IPS-18c (cell line): ENCODE data around the gene CDKL1.

Experiments
- H3K4me3 ChIP-seq: 2 replicates; pipeline ENCODE4 v1.7.0; 2013; ENCODE audit warnings: low read depth, mild to moderate bottlenecking, low read length, moderate library complexity; ENCODE audit not compliant: insufficient read depth
- H3K9me3 ChIP-seq: one replicate; pipeline ENCODE4 v1.6.1; 2013; ENCODE audit warnings: mild to moderate bottlenecking, low read length, moderate library complexity; ENCODE audit not compliant: control insufficient read depth, insufficient read depth

The CDKL1 gene

DNA sequence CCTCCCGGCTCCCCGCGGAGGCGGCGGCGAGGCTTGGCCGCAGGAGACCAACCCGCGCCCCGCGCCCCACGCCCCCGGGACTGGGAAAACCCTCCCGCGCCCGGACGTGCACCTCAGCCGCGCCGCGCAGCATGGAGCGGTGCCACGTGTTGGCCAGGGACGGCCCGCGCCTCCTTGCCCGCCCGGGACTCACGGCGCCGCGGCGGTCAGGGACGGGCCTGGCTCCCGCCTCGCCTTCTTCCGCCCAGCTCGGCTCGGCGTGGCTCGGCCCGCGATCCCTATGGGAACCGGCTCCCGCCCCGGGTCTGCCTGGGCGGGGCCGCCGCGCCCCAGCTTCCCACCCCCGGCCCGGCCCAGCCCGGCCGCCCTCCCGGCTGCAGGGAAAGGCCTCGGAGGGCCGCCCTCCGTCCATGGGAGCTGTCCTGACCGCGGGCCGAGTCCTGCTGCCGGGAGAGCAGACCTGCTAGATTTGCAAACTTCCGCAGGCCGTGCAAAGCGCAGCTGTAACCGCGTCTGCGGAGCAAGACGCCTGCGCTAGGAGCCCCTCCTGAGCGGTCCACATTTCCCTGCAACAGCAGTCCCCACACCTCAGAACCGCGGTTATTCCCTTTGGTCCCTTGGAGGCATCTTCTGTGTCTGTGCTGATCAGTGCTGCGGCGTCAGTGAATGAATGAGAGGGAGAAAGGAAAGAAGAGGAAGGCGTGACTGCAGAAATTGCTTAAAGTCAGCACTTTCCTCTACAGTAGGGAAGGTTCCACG, at the start of gene CDKL1:
Gene CDKL1 (minus strand): TSS at position 251 of the 759 bp plus-strand sequence. CDS start 1,013 bp downstream, outside the sequence.
- H3K9me3 ChIP-seq: no peaks in the 10 kb centered on the region
- peak within 1 kb of the TSS; percentile 56 for H3K4me3 ChIP-seq

DNA sequence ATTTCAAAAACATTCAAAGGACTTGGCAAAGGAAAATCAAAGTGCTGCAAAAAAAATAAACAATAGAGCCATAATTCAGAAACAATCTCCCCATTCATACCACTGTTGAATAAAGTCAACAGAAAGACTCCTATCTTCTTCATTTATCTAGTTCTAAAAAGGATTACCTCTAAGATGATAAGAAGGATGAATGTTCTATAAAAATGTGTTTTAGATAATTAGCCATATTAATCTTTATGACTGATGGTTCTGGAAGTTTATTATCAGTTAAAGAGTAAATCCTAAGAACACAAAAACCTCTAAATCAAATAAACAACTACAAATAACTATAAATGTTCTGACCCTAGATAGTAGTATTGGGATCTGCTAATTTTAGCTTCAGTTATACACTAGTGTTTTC, 37.8 kb upstream of the CDKL1 start:
- H3K4me3 ChIP-seq: no peak overlapping the region
- H3K9me3 ChIP-seq: no peaks in the 10 kb centered on the region

DNA sequence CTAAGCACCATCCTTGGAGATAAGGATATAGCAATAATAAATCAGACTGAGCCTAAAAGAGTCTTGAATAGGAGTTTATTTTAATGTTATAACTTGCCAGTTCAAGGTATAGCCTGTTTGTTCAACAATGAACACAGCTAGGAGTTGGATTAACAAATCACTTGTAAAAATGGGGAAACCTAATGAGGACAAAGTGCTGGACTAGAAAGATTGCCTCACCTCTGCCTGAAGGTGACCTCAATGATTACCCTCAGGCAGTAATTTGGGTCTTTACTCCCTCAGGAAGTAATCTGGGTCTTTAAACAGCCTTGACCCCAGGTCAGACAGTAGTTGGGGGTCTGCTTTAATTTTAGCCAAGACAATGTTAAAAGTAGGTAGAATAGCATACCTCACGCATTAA, 35.5 kb upstream of the CDKL1 start:
- Histone ChIP-seq H3K4me3 (no peak overlapping the region), H3K9me3 (no peaks in the 10 kb centered on the region)

DNA sequence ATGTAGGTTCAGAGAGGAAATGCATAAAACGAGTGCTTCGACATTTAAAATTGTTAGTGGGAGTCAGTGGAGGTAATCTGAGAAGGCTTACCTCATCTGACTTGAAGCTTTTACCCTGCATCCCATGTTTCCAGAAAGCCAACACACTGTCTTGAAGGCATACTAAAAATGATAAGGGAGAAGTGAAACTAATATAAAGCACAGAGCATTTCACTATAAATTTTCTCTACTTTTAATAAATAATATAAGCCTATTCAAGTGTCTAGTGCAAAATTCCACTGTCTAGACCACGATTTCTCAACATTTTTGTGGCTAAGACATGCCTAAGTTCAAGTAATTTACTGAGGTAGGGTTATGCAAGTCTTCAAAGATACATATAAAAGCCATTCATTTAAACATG, 29.1 kb upstream of the CDKL1 start:
- no peaks in the 10 kb centered on the region for H3K9me3 ChIP-seq
- H3K4me3 ChIP-seq: no peak overlapping the region

DNA sequence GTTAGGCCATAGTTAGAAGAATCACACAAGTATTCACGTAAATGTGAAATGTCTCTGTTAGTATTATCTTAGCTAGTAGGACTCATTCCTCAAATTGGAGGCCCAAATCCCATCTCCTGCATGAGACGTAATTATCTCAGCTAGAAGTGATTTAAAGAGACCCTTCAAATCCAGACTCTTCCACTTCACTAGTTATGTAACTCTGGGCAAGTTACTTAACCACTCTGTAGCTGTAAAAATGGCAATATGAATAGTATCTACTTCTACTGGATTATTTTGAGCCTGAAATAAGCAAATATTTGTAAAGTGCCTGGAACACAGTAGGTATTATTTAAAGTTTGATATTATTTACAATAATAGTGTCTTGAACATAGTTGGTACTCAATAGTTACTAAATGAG, 28.4 kb upstream of the CDKL1 start:
- no peaks in the 10 kb centered on the region for H3K9me3 ChIP-seq
- no peak overlapping the region for H3K4me3 ChIP-seq

DNA sequence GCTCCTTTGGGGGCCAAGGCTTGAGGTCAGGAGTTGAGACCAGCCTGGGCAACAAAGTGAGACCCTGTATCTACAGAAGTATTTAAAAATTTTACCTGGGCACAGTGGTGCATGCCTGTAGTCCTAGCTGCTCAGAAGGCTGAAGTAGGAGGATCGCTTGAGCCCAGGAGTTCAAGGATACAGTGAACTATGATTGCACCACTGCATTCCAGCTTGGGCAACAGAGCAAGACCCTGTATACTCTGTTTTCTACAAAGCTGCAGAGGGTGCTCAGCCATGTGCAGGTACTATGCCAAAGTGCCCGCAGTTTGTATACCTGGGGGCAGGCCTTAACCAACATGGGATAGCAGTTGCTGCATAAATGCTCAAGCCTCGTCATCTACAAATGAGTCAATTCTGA, 26.8 kb upstream of the CDKL1 start:
- Histone ChIP-seq H3K9me3 (no peaks in the 10 kb centered on the region), H3K4me3 (no peak overlapping the region)

DNA sequence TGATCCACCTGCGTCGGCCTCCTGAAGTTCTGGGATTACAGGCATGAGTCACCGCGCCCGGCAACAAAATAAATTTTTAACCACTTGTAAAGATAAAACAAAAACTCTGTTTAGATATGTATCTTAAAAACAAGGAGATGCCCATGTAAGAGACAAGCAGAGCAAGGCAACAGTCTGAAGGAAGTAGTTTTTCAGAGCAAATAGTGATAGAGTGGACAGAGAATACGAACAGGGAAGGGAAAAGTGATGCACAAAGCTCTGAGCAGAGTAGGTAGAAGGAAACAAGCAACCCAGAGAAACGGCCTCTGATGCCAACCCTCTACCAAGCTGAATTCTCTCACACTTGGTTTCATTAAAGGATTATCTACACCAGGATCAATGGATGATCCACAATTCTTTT, 24.8 kb upstream of the CDKL1 start:
- Histone ChIP-seq H3K4me3 (no peak overlapping the region), H3K9me3 (no peaks in the 10 kb centered on the region)

DNA sequence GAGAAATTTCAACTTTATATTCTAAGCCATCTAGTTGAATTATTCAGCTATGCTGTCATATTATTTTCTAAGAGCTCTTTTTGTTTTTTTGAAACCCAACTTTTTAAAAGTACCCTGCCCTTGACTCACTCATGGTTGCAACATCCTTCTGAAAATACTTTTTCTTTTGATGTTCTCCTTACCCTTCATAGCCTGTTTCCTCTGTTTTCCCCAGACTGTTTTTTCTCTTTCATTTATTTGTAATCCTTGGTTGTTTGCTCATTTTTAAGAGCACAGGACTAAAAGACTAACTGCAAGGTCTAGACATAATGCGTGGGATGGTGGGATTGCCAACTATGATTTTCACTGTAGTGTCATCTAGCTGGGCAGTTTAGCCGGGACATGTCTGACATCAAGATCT, 21.2 kb upstream of the CDKL1 start:
- no peaks in the 10 kb centered on the region for H3K9me3 ChIP-seq
- no peak overlapping the region for H3K4me3 ChIP-seq

DNA sequence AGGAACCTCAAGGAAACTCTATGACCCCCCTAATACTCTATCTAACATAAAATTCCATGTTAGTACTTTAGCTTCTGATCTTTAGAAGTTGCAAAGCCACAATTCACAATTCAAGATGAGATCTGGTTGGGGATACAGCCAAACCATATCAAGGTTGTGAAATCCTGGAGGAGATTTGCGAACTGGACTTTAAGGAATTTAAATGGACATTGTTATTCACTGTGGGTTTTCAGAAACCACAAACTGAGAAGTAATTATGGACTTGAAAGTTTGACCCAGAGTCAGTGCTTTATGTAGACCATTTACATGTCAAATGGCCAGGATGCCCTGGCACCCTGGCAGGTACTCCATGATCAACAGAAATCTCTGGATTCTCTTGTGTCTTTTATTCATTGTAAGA, 14.2 kb upstream of the CDKL1 start:
- Histone ChIP-seq H3K9me3 (peaks cover 2% of the 10 kb centered on the region), H3K4me3 (no peak overlapping the region)

DNA sequence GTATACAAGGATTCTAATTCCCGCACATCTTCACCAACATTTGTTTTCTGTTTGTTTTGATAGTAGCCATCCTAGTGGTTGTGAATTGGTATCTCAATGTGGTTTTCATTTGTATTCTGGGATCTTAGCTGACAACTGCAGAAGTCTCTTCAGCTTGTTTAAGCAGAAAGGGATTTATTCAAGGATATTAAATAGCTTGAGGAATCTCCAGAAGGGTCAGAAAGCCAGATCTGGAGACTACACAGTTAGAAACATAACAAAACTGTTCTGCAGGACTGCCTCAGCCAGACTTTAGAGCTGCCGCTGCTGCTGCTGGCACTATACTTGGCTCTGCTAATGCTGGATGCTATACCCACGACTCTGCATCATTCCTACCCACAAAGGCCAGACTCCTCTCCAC, 13.4 kb upstream of the CDKL1 start:
- peaks cover 2% of the 10 kb centered on the region for H3K9me3 ChIP-seq
- no peak overlapping the region for H3K4me3 ChIP-seq

DNA sequence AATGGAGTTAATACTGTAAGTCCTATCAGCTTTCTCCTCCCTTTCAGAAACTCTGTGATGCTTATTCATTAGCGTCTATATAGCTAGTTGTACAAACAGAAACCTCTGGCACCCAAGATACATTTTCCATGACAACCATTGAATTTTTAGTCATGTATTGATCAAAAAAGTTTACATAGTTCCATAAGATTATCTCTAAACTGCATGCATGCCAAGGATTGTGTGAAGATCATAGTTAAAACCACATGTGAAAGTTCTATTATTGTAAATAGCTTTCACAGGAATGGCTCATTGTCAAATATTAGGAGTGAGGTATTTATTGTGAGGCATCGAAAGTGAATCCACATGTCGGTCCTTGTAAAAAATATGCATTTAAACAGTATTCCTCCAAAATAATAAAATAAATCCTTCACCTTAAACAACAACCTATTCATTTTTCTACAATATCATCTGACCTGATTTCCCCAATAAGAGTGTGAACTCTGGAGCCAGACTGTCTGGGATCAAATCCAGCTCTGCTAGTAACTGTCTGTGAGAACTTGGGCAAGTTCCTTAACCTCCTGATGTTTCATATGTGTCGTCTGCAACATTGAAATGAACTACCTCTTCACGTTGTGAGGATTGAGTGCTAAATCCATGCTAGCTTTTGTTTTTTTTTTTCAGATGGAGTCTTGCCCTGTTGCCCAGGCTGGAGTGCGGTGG, 10.6 kb upstream of the CDKL1 start:
- H3K9me3 ChIP-seq: peaks cover 2% of the 10 kb centered on the region
- no peak overlapping the region for H3K4me3 ChIP-seq

DNA sequence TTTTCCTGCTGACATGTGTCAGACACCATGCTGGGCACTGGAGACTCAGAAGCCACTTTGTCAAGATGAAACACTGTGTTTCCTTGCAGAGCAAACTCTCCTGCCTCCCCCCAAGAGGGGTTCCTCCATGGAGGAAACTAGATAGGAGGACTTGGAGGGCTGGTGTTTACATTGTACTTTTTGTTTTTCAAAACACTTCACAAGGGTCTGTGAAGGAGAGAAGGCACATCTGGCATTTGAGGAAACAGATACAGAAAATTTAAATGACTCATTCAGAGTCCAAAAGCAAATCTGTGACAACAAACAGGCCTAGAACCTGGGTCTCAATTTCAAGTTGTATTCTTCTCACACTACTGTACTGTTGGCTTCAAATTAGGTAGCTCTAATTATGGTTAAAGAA, 6.7 kb upstream of the CDKL1 start:
- no peak overlapping the region for H3K4me3 ChIP-seq
- no peaks in the 10 kb centered on the region for H3K9me3 ChIP-seq

DNA sequence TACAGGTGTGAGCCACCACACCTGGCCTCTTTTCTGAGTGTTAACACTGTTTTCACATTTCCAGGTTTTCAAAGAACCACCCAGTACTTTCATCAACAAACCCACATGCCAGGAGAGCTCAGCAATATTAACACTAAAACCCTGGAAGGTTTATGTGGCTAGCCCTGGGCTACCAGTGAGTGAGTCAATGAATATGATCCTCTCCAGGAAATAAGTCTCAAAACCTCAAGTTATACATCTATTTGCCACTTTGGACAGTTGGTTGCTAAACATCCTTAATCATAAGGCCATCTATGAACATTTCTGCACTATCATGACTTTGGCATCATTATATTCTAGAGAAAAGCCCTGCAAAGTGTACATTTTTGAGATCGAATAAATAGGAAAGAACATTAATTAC, 6.3 kb upstream of the CDKL1 start:
- no peaks in the 10 kb centered on the region for H3K9me3 ChIP-seq
- H3K4me3 ChIP-seq: no peak overlapping the region

DNA sequence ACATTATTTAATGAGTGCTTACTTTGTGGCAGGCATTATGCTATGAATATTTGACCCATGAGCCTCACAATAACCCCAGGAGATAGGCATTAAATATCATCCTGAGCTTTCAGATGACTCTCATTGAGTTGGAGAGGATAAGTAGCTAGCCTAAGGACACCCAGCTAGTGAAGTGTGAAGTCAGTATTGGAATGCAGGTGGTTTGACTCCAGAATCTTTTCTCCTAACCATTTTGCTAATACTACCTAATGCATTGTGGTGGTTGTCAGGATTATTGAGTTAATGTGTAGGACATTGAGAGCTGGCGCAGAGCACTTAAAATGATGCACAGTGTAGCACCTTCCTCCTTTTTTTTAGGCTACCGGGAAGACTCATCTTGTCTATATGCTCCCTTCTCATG, 3.8 kb upstream of the CDKL1 start:
- no peaks in the 10 kb centered on the region for H3K9me3 ChIP-seq
- no peak overlapping the region for H3K4me3 ChIP-seq

DNA sequence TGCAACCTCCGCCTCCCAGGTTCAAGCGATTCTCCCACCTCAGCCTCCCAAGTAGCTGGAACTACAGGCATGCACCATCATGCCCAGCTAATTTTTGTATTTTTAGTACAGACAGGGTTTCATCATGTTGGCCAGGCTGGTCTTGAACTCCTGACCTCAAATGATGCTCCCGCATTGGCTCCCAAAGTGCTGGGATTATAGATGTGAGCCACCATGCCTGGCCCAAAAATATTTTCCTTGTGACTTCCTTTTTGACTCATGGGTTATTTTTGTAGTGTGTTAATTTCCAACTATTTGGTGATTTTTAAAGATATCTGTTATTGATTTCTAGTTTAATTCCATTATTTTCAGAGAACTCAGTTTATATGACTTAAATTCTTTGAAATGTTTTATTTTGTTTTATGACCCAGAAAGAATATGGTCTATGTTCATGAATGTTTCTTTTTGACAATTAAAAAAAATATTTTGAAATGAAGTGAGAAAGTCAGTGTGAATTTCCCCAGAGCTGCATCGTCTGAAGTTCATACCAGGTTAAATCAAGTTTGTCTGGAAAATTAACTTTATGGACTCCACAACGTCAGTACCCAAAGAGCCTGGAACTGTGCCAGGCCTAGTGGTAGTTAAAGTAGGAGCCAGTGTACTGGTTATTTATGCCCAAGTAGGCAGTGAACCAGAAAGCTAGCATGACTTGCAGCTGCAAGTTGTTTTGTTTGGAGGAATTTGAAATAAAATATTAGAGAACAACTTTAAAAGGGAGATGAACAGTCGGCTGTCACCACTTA, 2.8 kb upstream of the CDKL1 start:
- H3K4me3 ChIP-seq: no peak overlapping the region
- no peaks in the 10 kb centered on the region for H3K9me3 ChIP-seq

DNA sequence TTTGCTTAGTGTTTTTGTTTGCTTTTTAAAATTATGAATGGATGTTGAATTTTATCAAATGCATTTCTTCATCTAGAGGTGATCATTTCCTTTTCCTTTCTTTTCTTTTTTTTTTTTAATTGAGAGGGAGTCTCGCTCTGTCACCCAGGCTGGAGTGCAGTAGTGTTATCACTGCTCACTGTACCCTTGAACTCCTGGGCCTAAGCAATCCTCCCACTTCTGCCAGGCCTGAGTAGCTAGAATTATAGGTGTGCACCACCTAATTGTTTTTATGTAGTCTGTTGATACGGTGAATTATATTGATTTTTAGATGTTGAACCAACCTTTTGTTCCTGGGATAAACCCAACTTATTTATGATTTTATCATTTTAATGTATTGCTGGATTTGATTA, 1.5 kb upstream of the CDKL1 start:
- H3K9me3 ChIP-seq: no peaks in the 10 kb centered on the region
- no peak overlapping the region for H3K4me3 ChIP-seq

DNA sequence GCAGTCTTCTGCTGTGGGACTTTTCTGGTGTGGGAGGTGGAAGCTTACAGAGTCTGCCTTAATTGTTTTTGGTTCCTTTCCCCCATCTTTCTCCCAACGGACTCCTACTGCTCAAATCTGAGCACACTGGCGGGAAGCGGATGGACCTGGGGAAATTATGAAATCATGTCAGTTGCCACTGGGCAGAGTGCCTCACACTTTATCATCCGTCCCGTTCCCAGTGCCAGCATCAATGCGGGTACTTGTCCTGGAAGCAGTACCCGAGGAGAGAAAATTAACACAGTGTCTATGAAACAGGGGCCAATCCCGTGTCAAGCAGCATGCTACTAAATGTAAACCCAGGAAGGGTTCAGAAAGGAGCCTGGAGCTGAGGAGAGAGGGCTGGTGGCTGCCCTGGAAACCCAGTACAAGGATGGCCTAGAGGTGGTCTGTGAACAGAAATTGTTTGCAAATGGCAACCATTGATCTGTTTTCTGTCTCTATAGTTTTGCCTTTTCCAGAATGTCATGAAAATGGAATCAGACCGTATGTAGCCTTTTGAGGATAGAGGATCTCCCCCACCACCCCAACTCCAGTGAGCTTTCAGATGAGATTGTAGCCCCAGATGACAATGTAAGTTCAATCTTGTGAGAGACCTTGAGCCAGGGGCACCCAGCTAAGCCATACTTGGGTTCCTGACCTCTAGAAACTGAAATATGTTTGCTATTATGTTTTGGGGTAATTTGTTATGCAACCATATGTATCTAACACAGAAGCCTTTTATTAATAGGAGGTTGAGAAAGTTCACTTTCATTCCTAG, 908 bp upstream of the CDKL1 start:
- H3K9me3 ChIP-seq: no peaks in the 10 kb centered on the region
- H3K4me3 ChIP-seq: peak overlapping the region; percentile 56
